HG02973 (cell line): ENCODE results near the gene RINL.
A peak's percentile ranks its signal among the peaks of the same experiment; 100 is the strongest.
"Not testable (repeated sequence)": the region's sequence is repeated elsewhere in the genome, so short reads cannot be mapped to it uniquely, and the experiment has no call there.

Experiments
- ATAC-seq: cut with Tn5 transposase; IDR thresholded peaks from one replicate; pipeline ENCODE4 v1.9.1; 2021; ENCODE audit warnings: moderate library complexity; ENCODE audit not compliant: unreplicated experiment

RINL gene

DNA sequence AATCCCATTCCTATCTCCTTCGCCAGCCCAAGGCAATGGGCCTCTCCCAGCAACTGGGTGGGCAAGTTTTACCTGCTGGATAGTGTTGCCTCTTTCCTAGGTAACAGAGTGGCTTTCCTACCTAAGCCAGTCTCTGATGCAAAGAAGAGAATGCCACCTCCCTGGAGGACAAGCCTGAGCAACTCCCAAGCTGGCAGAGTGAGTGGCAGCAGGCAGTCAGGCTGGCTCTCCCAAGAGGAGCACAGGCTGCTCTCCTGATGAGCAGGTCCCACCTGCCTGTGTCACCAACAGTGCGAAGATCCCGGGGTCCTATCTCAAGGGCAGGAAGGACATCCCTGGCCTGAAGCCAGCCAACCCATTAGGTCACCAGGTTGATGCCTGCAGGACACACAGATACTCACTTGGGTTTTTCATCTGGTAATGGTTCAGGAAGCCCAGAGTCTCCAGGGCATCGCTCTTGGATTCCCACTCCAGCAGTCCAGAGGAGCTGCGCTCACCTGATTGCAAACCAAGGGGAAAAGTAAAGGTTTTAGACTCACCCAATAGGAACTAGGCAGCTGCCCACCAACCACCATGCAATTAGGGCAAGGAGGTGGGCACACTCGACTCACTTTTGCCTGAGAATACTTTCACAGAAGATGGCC is 41.0 kb downstream of the RINL start:
- no peak for ATAC-seq

DNA sequence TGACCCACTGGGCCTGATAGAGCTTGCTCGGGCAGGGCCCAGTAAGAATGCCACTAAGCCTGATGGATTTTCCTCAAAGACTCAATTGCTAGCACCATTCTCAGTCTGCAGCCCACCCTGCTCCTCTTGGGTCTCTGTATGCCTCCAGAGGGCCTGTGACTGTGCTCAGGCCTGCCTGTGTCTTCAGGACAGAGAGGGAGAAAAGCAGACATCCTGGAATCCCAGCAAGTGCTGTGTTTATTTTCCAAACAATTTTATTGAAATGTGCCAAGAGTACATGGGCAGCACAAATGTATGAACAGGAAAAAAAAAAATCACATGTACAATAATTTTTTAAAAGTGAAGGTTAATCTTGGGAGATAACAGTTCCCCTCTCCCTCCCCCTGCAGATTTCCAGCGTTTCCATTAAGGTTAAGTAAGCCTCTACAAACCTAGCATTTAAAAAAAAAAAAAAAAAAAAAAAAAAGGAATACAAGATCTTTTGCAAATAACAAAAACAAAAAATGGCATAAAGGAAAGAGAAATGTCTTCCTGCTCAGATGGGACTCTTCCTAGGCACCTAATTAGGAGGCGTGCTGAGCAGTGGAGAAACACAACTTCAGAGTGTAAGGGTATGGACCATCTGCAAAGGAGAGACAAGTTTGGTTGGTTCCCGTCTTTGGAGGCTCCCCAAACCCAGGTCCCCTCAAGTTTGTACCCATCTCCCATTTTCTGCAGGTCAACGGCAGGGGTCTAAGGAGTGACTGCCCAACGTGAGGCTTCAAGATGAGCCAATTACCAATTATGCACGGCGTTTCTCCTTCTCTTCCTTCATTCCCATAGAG is 41.7 kb downstream of the RINL start:
- ATAC-seq: no peak

DNA sequence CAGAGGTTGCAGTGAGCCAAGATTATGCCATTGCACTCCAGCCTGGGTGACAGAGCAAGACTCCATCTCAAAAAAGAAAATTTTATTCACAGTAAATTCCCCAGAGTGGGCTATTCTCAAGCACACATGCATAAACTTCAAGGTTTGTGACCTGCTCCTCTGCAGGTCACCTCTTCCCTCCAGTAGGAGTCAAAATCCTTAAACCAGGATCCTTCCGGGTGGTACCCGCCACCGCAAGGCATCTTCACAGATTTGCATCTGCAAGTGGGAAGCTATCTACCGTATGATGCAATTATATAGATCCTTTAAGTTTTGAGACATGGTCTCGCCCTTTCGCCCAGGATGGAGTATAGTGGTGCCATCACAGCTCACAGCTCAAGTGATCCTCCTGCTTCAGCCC is 43.5 kb downstream of the RINL start:
- no peak for ATAC-seq

DNA sequence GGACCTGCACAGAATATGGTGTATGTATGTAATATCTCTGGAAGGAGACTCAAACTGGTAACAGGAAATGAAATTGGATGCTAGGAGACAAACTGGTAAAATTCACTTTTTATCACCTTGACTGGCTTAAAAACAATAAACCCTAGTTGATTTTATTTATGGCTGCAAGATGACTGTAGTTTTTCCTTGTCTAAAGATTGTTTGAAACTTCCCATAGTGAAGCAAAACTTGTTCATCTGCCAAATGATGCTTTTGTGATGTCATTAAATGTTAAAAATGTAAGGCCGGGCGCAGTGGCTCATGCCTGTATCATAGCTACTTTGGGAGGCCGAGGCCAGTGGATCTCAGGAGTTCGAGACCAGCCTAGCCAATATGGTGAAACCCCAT is 44.0 kb downstream of the RINL start:
- ATAC-seq: no peak

DNA sequence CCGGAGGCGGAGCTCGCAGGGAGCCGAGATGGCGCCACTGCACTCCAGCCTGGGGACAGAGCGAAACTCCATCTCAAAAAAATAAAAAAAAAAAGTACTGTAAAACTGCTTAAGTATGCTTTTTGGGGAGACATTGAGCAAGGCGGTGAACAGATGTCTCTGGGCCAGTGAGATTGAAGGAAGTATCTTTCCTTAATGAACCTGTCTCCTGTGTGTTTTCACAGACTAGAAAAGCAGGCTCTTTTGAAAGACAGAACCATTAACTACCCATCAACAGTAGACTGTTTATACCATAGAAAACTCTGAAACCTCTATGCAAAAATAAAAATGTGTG is 45.0 kb downstream of the RINL start:
- ATAC-seq: no peak

DNA sequence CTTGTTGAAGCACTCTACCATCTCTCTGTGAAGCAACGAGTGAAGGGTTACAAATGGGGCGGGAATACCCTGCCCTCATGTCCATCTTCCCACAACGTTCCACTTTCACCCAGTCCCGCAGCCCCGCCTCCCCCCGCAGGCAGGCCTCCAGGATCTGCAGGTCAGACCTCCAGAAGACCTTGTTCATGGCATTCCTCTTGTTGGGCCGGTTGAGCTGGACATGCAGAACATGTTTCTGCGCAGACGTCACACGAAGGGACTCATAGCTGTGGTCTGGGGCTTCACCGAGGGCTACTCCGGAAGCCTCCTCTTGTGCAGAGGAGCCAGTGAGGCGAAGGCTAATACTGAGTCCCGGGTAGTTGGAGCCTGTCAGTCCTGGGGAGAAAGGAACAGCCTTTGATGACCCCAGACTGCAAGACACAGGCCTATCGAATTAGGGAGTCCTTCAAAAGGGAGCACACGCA is 46.9 kb downstream of the RINL start:
- peak; percentile 43 for ATAC-seq

DNA sequence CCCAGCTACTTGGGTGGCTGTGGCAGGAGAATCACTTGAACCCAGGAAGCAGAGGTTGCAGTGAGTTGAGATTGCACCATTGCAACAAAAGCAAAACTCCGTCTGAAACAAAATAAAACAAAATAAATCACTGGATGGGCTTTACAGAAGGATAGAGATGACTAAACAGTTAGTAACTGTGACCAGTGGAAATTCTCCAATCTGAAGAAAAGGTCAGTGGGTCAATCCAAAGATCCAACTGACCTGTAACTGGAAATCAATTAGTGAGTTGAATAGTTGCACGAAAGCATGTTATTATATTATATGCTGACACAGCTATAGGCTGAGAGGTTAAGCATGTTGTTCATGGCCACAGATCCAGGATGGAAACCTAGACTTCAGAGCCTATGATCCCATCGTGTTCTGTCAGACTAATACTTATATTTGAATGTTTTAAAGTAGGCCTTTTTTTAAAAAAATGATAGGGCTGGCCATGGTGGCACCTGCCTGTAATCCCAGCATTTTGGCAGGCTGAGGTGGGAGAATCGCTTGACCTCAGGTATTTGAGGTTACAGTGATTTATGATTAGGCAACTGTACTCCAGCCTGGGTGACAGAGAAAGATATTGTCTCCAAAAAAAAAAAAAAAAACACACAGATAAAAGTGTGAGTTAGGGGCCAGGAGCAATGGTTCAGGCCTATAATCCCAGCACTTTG is 47.9 kb downstream of the RINL start:
- no peak for ATAC-seq

DNA sequence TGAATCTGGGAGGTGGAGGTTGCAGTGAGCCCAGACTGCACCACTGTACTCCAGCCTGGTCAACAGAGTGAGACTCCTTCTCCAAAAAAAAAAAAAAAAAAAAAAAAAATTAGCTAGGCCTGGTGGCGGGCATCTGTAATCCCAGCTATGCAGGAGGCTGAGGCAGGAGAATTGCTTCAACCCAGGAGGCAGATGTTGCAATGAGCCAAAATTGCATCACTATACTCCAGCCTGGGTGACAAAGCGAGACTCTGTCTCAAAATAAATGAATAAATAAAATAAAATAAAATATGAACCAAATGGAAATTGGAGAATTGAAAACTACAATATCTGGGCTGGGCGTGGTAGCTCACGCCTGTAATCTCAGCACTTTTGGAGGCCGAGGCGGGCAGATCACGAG is 48.9 kb downstream of the RINL start:
- ATAC-seq: not testable (repeated sequence)

DNA sequence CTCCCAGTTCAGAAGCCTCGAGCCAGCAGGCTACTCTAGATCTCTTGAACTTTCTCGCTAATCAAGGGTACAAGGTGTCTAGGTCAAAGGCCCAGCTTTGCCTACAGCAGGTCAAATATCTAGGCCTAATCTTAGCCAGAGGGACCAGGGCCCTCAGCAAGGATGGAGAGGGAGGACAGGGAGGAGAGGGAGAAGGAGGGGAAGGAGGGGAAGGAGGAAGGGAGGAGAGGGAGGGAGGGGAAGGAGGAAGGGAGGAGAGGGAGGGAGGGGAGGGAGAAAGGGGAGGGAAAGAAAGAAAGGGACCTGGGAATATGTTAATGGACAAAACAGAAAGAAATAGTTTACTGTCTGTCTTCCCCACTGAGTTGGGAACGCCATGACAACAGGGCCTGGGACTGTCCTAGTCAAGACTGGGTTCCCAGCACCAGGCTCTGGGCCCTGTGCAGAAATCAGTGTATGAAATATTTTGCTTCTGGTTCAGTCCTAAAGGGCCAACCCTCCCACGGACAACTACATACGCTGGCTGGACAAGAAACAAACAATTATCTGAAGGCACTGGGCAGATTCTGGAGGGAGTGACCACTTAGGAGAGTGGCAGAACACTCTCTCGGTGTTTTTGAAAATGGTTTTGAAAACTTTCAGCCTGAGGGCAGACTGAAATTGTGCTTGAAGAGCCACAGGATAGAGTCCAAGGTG is 51.1 kb downstream of the RINL start:
- no peak for ATAC-seq

DNA sequence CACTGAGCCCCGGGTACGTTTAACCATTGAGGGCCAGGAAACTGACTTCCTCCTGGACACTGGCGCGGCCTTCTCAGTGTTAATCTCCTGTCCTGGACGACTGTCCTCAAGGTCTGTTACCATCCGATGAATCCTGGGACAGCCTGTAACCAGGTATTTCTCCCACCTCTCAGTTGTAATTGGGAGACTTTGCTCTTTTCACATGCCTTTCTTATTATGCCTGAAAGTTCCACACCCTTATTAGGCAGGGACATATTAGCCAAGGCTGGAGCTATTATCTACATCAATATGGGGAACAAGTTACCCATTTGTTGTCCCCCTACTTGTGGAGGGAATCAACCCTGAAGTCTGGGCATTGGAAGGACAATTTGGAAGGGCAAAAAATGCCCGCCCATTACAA is 52.1 kb downstream of the RINL start:
- ATAC-seq: not testable (repeated sequence)

DNA sequence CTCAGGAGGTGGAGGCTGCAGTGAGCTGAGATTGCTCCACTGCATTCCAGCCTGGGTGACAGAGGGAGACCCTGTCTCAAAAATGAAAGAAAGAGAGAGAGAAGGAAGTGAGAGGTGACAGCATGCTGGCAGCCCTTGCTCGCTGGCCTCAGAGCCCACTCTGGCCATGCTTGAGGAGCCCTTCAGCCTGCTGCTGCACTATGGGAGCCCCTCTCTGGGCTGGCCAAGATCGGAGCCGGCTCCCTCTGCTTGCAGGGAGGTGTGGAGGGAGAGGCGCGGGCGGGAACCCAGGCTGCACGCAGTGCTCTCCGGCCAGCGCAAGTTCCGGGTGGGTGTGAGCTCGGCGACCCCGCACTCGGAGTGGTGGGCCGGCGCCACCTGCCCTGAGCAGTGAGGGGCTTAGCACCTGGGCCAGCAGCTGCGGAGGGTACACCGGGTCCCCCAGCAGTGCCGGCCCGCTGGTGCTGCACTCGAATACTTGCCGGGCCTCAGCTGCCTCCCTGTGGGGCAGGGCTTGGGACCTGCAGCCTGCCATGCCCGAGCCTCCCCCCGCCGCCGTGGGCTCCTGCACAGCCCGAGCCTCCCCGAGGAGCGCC is 56.7 kb downstream of the RINL start:
- not testable (repeated sequence) for ATAC-seq

DNA sequence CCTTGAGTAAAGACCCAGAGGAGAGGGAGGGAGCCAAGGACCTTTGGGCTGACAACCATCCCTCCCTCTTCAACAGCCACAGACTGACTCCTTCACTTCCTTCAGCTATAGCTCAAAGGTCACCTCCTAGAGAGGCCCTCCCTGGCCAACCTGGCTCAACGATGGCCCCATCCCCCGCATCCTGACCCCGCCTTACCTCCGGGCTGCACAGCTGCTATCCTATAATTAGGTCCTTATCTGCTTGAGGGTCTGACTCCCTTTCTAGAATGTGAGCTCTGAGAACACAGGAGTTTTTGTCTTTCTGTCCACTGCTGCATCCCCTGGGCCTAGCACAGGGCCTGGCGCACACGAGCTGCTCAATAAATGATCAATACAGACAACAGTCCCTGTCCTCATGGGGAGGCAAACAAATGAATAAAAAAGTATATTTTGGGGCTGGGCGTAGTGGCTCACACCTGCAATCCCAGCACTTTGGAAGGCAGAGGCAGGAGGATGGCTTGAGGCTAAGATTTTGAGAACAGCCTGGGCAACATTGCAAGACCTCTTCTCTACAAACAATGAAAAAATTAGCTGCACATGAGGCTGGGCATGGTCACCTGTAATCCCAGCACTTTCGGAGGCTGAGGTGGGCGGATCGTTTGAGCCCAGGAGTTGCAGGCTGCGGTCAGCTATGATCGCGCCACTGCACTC is 58.7 kb downstream of the RINL start:
- ATAC-seq: no peak
